ENCODE results near the gene CFDP1.
"Not testable (repeated sequence)": the region's sequence is repeated elsewhere in the genome, so short reads cannot be mapped to it uniquely, and the experiment has no call there.

The CFDP1 gene

GRCh38 chr16:75271441-75272096, 161.7 kb downstream of the CFDP1 start:
- H3K4me3 ChIP-seq (ENCODE audit: low read depth, low read length): no peak overlapping the region
- DNase-seq (ENCODE audit: low read depth): no peak
- no peak for TF ChIP-seq CTCF (IDR thresholded peaks at IDR 0.05; ENCODE audit: insufficient read depth, low read depth, low read length, missing control alignments)

DNA sequence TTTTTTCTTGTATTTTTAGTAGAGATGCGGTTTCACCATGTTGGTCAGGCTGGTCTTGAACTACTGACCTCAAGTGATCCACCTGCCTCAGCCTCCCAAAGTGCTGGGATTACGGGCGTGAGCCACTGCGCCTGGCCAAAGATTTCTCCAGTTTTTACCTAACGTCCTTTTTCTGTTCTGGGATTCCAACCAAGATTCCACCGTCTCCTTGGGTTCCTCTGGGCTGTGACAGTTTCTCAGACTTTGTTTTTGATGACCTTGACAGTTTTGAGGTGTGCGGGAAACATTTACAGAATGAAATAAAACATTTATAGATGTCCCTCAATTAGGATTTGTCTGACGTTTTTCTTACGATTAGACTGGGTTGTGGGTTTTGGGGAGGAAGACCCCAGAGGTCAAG, 163.9 kb downstream of the CFDP1 start:
- not testable (repeated sequence) for H3K4me3 ChIP-seq (ENCODE audit: low read depth, low read length); DNase-seq (ENCODE audit: low read depth)

- TF ChIP-seq CTCF (IDR thresholded peaks at IDR 0.05; ENCODE audit: insufficient read depth, low read depth, low read length, missing control alignments): no peak
- no peak overlapping the region for H3K4me3 ChIP-seq (ENCODE audit: low read depth, low read length)
- no peak for DNase-seq (ENCODE audit: low read depth)
Measured at GRCh38 chr16:75267631-75268264, 165.6 kb downstream of the CFDP1 start.

- no peak overlapping the region for H3K4me3 ChIP-seq (ENCODE audit: low read depth, low read length)
Measured at GRCh38 chr16:75266738-75267630, 166.3 kb downstream of the CFDP1 start.

DNA sequence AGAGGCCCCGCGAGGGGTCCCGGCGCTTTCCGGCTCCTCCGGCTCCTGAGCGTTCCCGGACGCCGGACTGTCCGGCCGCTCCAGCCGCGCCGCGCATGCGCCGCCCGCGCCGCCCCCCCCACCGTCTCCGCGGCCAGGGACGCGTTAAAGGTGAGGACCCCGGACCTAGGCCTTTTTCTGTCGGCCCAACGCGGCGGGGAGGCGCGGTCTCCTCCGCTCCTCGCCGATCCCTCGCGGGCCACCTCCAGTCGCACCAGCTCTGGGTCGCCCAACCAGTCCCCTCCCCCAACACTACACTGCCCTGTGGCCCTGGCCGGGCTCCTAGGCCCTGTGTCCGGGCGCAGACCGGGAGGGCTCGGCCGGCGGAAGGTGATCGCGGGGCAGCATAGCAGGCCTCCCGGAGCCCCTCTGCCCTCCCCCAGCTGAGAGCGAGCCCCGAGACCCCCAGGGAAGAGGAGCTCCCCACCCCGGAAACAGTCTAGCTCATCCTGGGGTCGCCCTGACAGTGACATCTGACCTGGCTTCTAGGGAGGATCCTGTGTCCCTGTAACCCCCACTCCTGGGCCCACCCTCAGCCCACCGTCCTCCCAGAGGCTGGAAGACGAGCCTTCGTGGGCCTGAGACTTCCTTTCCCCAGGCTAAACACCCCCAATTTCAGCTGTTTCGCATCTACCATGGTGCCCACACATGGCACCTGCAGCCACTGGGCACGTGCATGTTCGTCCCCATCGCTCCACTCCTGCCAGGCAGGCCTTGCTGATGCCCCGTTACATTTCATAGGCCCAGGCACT, 167.2 kb downstream of the CFDP1 start:
- H3K4me3 ChIP-seq (ENCODE audit: low read depth, low read length): peak overlapping the region; percentile 91
- TF ChIP-seq CTCF (IDR thresholded peaks at IDR 0.05; ENCODE audit: insufficient read depth, low read depth, low read length, missing control alignments): no peak
- peak; percentile 82 for DNase-seq (ENCODE audit: low read depth)

More at GRCh38 chr16:75266738-75267630, 166.3 kb downstream of the CFDP1 start:
- no peak for TF ChIP-seq CTCF (IDR thresholded peaks at IDR 0.05; ENCODE audit: insufficient read depth, low read depth, low read length, missing control alignments)
- DNase-seq (ENCODE audit: low read depth): no peak

GRCh38 chr16:75264999-75265910, 168.0 kb downstream of the CFDP1 start:
- H3K4me3 ChIP-seq (ENCODE audit: low read depth, low read length): peak overlapping the region; percentile 91
- TF ChIP-seq CTCF (IDR thresholded peaks at IDR 0.05; ENCODE audit: insufficient read depth, low read depth, low read length, missing control alignments): no peak
- DNase-seq (ENCODE audit: low read depth): no peak
